Neural progenitor cell (in vitro differentiated cells): ENCODE results near the gene RBMS1.

Source experiments
- CTCF ChIP-seq: fragments of 200-600 bp; sonication (generic); IDR thresholded peaks from 2 replicates; pipeline ENCODE4 v1.5.1; 2017; ENCODE audit warnings: antibody characterized with exemption, mild to moderate bottlenecking
- EZH2phosphoT487 ChIP-seq: fragments of 200-600 bp; sonication (generic); IDR thresholded peaks from 2 replicates; pipeline ENCODE4 v1.6.1; 2017; ENCODE audit warnings: antibody characterized with exemption

- TF ChIP-seq CTCF (no peak), EZH2phosphoT487 (no peak)
These were observed 39.9 kb upstream of the RBMS1 start for GRCh38 chr2:160533482-160533881.
